Neural progenitor cell (in vitro differentiated cells): ENCODE data around the gene MYH1. TPM values are rescaled to one million over a fixed set of nuclear protein-coding genes. Genes with fewer than 3 reads are reported as not detected.
A peak's percentile ranks its signal among the peaks of the same experiment; 100 is the strongest.

ENCODE experiments used
- DNase-seq: peaks from one replicate; pipeline ENCODE4 v3.0.0-alpha.2; 2016; ENCODE audit warnings: low spot score
- H2AFZ ChIP-seq: fragments of 200-600 bp; sonication (generic); replicated peaks from 2 replicates; pipeline ENCODE4 v1.6.1; 2016; ENCODE audit warnings: antibody characterized with exemption
- H3F3A ChIP-seq: fragments of 200-600 bp; sonication (generic); 2 replicates; pipeline ENCODE4 v1.6.1; 2016; ENCODE audit warnings: antibody characterized with exemption, low read depth
- H3K27ac ChIP-seq: fragments of 200-600 bp; sonication (generic); 2 replicates; pipeline ENCODE4 v1.5.1; 2016; ENCODE audit warnings: mild to moderate bottlenecking
- H3K27me3 ChIP-seq: fragments of 200-600 bp; sonication (generic); 2 replicates; pipeline ENCODE4 v1.6.1; 2016; ENCODE audit warnings: mild to moderate bottlenecking, moderate library complexity
- H3K36me3 ChIP-seq: fragments of 200-600 bp; sonication (generic); 2 replicates; pipeline ENCODE4 v1.5.1; 2016
- H3K4me1 ChIP-seq: fragments of 200-600 bp; sonication (generic); 2 replicates; pipeline ENCODE4 v1.6.1; 2016; ENCODE audit warnings: mixed run types
- H3K4me2 ChIP-seq: fragments of 200-600 bp; sonication (generic); 2 replicates; pipeline ENCODE4 v1.6.1; 2016
- H3K4me3 ChIP-seq: fragments of 200-600 bp; sonication (generic); 2 replicates; pipeline ENCODE4 v1.5.1; 2016
- H3K79me2 ChIP-seq: fragments of 200-600 bp; sonication (generic); 2 replicates; pipeline ENCODE4 v1.6.1; 2016; ENCODE audit warnings: low read depth
- H3K9ac ChIP-seq: fragments of 200-600 bp; sonication (generic); 2 replicates; pipeline ENCODE4 v1.6.1; 2016
- H3K9me3 ChIP-seq: fragments of 200-600 bp; sonication (generic); 2 replicates; pipeline ENCODE4 v1.5.1; 2016; ENCODE audit warnings: low read depth
- H4K20me1 ChIP-seq: fragments of 200-600 bp; sonication (generic); 2 replicates; pipeline ENCODE4 v1.6.1; 2016; ENCODE audit warnings: low read depth
- H3K27ac Mint-ChIP-seq: 3 replicates; pipeline ENCODE4 v1.8.0; 2021; ENCODE audit warnings: mixed read lengths
- H3K27me3 Mint-ChIP-seq: 2 replicates; pipeline ENCODE4 v1.8.0; 2022; ENCODE audit warnings: low read depth, mild to moderate bottlenecking, inconsistent platforms, moderate library complexity, mixed read lengths; ENCODE audit not compliant: insufficient read depth
- H3K36me3 Mint-ChIP-seq: 3 replicates; pipeline ENCODE4 v1.8.0; 2021; ENCODE audit warnings: mixed read lengths
- H3K4me1 Mint-ChIP-seq: 3 replicates; pipeline ENCODE4 v1.8.0; 2021; ENCODE audit warnings: mixed read lengths
- H3K4me3 Mint-ChIP-seq: 3 replicates; pipeline ENCODE4 v1.8.0; 2021; ENCODE audit warnings: mild to moderate bottlenecking, moderate library complexity, mixed read lengths
- H3K9me3 Mint-ChIP-seq: 3 replicates; pipeline ENCODE4 v1.8.0; 2020; ENCODE audit warnings: mixed read lengths
- CTCF ChIP-seq: fragments of 200-600 bp; sonication (generic); IDR thresholded peaks from 2 replicates; pipeline ENCODE4 v1.5.1; 2017; ENCODE audit warnings: antibody characterized with exemption, mild to moderate bottlenecking
- EZH2 ChIP-seq: fragments of 200-600 bp; sonication (generic); IDR thresholded peaks from 2 replicates; pipeline ENCODE4 v1.6.1; 2017; ENCODE audit warnings: antibody characterized with exemption, mild to moderate bottlenecking, moderate library complexity
- EZH2phosphoT487 ChIP-seq: fragments of 200-600 bp; sonication (generic); IDR thresholded peaks from 2 replicates; pipeline ENCODE4 v1.6.1; 2017; ENCODE audit warnings: antibody characterized with exemption
- total RNA-seq: library from RNA; depleted of rRNA; stranded (reverse); fragments of >200 nt; gene quantifications from 2 replicates; pipeline ENCODE4 v1.2.3, GENCODE V29; 2015; ENCODE audit warnings: low replicate concordance

Gene MYH1
- total RNA-seq, 1 donor from 2014 or later: not detected

GRCh38 chr17:10477701-10478100 is 40.6 kb downstream of the MYH1 start:
- no peaks in the 10 kb centered on the region for H3K4me1 Mint-ChIP-seq
- no peak overlapping the region for H3K4me2 ChIP-seq
- TF ChIP-seq EZH2 (no peak), CTCF (no peak)
- no peaks in the 10 kb centered on the region for H3K27me3 Mint-ChIP-seq
- H4K20me1 ChIP-seq: no peaks in the 10 kb centered on the region
- H2AFZ ChIP-seq: no peak overlapping the region
- no peak overlapping the region for H3K27ac Mint-ChIP-seq
- no peak overlapping the region for H3K9ac ChIP-seq
- no peaks in the 10 kb centered on the region for H3F3A ChIP-seq
- no peaks in the 10 kb centered on the region for H3K9me3 ChIP-seq
- H3K4me3 Mint-ChIP-seq: no peak overlapping the region
- no peak overlapping the region for H3K27ac ChIP-seq
- H3K36me3 Mint-ChIP-seq: no peaks in the 10 kb centered on the region
- H3K79me2 ChIP-seq: no peaks in the 10 kb centered on the region
- no peaks in the 10 kb centered on the region for H3K4me1 ChIP-seq
- H3K9me3 Mint-ChIP-seq: peaks cover 2% of the 10 kb centered on the region
- DNase-seq: no peak
- no peak overlapping the region for H3K4me3 ChIP-seq
- no peaks in the 10 kb centered on the region for H3K27me3 ChIP-seq
- no peaks in the 10 kb centered on the region for H3K36me3 ChIP-seq

GRCh38 chr17:10474536-10474935 is 43.8 kb downstream of the MYH1 start:
- H3K4me3 ChIP-seq: no peak overlapping the region
- no peak for TF ChIP-seq CTCF
- no peak for TF ChIP-seq EZH2phosphoT487
- TF ChIP-seq EZH2: no peak
- H3K36me3 Mint-ChIP-seq: no peaks in the 10 kb centered on the region
- H3K4me2 ChIP-seq: no peak overlapping the region
- H3K27me3 ChIP-seq: no peaks in the 10 kb centered on the region
- no peaks in the 10 kb centered on the region for H4K20me1 ChIP-seq
- no peaks in the 10 kb centered on the region for H3K79me2 ChIP-seq
- no peaks in the 10 kb centered on the region for H3F3A ChIP-seq
- no peak overlapping the region for H3K27ac ChIP-seq
- H2AFZ ChIP-seq: no peak overlapping the region
- no peak for DNase-seq
- H3K36me3 ChIP-seq: no peaks in the 10 kb centered on the region
- H3K27ac Mint-ChIP-seq: no peak overlapping the region
- no peaks in the 10 kb centered on the region for H3K9me3 Mint-ChIP-seq
- no peaks in the 10 kb centered on the region for H3K27me3 Mint-ChIP-seq
- no peak overlapping the region for H3K4me3 Mint-ChIP-seq
- no peaks in the 10 kb centered on the region for H3K4me1 Mint-ChIP-seq
- H3K9me3 ChIP-seq: no peaks in the 10 kb centered on the region
- H3K4me1 ChIP-seq: no peaks in the 10 kb centered on the region
- no peak overlapping the region for H3K9ac ChIP-seq

GRCh38 chr17:10471858-10472257 is 46.5 kb downstream of the MYH1 start:
- Histone ChIP-seq H3K4me3 (no peak overlapping the region), H3K79me2 (no peaks in the 10 kb centered on the region), H3K27me3 (no peaks in the 10 kb centered on the region), H3K4me2 (no peak overlapping the region), H3F3A (no peaks in the 10 kb centered on the region), H2AFZ (no peak overlapping the region), H4K20me1 (no peaks in the 10 kb centered on the region), H3K9me3 (no peaks in the 10 kb centered on the region), H3K27ac (no peak overlapping the region), H3K9ac (no peak overlapping the region), H3K36me3 (no peaks in the 10 kb centered on the region), H3K4me1 (no peaks in the 10 kb centered on the region)
- DNase-seq: no peak
- no peak overlapping the region for H3K4me3 Mint-ChIP-seq
- TF ChIP-seq EZH2: no peak
- no peak for TF ChIP-seq EZH2phosphoT487
- TF ChIP-seq CTCF: no peak
- H3K27me3 Mint-ChIP-seq: no peaks in the 10 kb centered on the region
- no peak overlapping the region for H3K27ac Mint-ChIP-seq
- no peaks in the 10 kb centered on the region for H3K9me3 Mint-ChIP-seq
- H3K36me3 Mint-ChIP-seq: no peaks in the 10 kb centered on the region
- no peaks in the 10 kb centered on the region for H3K4me1 Mint-ChIP-seq

- H3K4me3 Mint-ChIP-seq: no peak within 1 kb of the TSS
- no peaks in the 10 kb centered on the region for H3K4me1 Mint-ChIP-seq
- no peaks in the 10 kb centered on the region for H3K79me2 ChIP-seq
- TF ChIP-seq EZH2phosphoT487: no peak
- TF ChIP-seq EZH2: no peak
- TF ChIP-seq CTCF: no peak
- no peaks in the 10 kb centered on the region for H3F3A ChIP-seq
- no peaks in the 10 kb centered on the region for H3K4me1 ChIP-seq
- H3K27me3 Mint-ChIP-seq: no peaks in the 10 kb centered on the region
- H3K36me3 ChIP-seq: no peaks in the 10 kb centered on the region
- no peak within 1 kb of the TSS for H3K4me2 ChIP-seq
- no peak within 1 kb of the TSS for H3K9ac ChIP-seq
- no peaks in the 10 kb centered on the region for H3K27me3 ChIP-seq
- no peak within 1 kb of the TSS for H3K4me3 ChIP-seq
- no peaks in the 10 kb centered on the region for H3K9me3 ChIP-seq
- no peak within 1 kb of the TSS for H3K27ac ChIP-seq
- peak within 1 kb of the TSS; percentile 42 for H2AFZ ChIP-seq
- no peaks in the 10 kb centered on the region for H3K36me3 Mint-ChIP-seq
- no peaks in the 10 kb centered on the region for H3K9me3 Mint-ChIP-seq
- no peak within 1 kb of the TSS for H3K27ac Mint-ChIP-seq
- H4K20me1 ChIP-seq: no peaks in the 10 kb centered on the region
- DNase-seq: no peak
Observed at GRCh38 chr17:10469459-10469858, 48.9 kb downstream of the MYH1 start, which contains the start of gene MYH4. TSS of gene MYH4 (minus strand) at chr17:10469559. CDS start at chr17:10466745, 2,814 bp downstream.
